ENCODE results near the gene SCAF11.
"Not testable (repeated sequence)": the region's sequence is repeated elsewhere in the genome, so short reads cannot be mapped to it uniquely, and the experiment has no call there.

SCAF11 gene, protein sequence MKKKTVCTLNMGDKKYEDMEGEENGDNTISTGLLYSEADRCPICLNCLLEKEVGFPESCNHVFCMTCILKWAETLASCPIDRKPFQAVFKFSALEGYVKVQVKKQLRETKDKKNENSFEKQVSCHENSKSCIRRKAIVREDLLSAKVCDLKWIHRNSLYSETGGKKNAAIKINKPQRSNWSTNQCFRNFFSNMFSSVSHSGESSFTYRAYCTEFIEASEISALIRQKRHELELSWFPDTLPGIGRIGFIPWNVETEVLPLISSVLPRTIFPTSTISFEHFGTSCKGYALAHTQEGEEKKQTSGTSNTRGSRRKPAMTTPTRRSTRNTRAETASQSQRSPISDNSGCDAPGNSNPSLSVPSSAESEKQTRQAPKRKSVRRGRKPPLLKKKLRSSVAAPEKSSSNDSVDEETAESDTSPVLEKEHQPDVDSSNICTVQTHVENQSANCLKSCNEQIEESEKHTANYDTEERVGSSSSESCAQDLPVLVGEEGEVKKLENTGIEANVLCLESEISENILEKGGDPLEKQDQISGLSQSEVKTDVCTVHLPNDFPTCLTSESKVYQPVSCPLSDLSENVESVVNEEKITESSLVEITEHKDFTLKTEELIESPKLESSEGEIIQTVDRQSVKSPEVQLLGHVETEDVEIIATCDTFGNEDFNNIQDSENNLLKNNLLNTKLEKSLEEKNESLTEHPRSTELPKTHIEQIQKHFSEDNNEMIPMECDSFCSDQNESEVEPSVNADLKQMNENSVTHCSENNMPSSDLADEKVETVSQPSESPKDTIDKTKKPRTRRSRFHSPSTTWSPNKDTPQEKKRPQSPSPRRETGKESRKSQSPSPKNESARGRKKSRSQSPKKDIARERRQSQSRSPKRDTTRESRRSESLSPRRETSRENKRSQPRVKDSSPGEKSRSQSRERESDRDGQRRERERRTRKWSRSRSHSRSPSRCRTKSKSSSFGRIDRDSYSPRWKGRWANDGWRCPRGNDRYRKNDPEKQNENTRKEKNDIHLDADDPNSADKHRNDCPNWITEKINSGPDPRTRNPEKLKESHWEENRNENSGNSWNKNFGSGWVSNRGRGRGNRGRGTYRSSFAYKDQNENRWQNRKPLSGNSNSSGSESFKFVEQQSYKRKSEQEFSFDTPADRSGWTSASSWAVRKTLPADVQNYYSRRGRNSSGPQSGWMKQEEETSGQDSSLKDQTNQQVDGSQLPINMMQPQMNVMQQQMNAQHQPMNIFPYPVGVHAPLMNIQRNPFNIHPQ (N-terminal part only)

DNA sequence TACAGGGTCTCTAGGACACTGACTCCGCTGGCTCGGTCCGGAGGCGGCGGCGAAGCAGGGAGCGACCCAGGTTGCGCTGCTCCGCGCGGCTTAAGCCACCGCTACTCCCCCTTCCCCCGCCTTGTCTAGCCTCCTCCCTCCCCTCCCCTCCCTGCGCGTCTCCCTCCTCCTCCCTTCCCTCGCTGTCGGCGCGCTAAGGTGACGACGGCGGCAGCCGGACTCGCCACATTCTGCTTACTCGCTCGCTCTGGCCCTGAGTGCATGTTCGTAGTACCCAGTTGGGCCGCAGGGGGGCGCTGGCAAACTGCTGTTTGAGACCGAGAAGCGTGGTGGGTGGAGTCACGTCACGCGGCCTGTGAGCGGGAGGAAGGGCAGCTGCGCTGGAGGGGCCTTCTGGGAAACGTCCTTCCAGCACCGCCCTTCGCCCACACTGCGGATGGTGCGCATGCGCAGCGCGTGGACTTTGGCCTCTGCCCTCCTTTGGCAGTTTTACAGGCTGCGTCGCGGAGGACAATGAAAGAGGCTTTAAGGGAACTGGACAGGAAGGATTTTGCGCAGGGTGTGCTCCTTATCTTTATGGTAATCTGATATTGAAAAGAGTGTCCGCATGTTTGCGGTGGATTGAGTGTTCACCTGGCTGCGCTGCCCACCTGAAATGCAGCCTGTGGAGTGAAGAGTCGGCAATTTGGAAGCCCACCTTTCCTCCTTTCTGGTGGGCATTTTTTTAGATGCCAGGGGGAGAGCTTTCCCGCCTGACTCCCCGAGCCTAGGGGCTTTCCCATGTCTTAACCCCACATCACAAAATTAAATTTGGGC lies at the start of gene SCAF11:
SCAF11 (minus strand) TSS at position 107 of the 816 bp plus-strand sequence. CDS start 26,407 bp downstream, outside the sequence.
- Mint-ChIP-seq H3K27ac (peak within 1 kb of the TSS; percentile 100), H3K4me3 (peak within 1 kb of the TSS; percentile 100), H3K9me3 (ENCODE audit: low read depth) (no peaks in the 10 kb centered on the region), H3K4me1 (ENCODE audit: low read depth) (peaks cover 53% of the 10 kb centered on the region), H3K36me3 (peaks cover 14% of the 10 kb centered on the region), H3K27me3 (no peaks in the 10 kb centered on the region)

DNA sequence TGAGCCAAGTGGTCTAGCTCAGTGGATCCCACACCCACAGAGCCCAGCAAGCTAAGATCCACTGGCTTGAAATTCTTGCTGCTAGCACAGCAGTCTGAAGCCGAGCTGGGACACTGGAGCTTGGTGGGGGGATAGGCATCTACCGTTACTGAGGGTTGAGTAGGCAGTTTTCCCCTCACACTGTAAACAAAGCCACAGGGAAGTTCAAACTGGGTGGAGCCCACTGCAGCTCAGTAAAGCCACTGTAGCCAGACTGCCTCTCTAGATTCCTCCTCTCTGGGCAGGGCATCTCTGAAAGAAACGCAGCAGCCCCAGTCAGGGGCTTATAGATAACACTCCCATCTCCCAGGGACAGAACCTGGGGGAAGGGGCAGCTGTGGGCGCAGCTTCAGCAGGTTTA lies 46.7 kb upstream of the SCAF11 start:
- H3K27ac Mint-ChIP-seq; H3K9me3 Mint-ChIP-seq (ENCODE audit: low read depth); H3K4me3 Mint-ChIP-seq; H3K4me1 Mint-ChIP-seq (ENCODE audit: low read depth); H3K27me3 Mint-ChIP-seq; H3K36me3 Mint-ChIP-seq: not testable (repeated sequence)

DNA sequence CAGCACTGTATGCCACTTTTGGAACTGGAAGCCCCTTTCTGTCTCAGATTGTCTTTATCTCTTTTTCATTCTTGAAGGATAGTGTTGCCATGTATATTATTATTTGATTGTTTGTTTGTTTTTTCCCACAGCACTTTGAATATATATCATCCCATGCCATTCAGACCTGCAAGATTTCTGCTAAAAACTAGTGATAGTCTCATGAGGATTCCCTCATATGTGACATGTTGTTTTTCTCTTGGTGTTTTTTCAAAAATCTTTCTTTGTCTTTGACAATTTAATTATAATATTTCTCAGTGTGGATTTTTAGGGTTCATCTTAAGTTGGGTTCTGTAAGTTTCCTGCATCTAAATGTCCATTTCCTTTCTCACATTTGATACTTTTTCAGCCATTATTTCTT lies 36.8 kb upstream of the SCAF11 start:
- Mint-ChIP-seq H3K4me1 (ENCODE audit: low read depth) (no peaks in the 10 kb centered on the region), H3K9me3 (ENCODE audit: low read depth) (peaks cover 19% of the 10 kb centered on the region), H3K36me3 (peaks cover 22% of the 10 kb centered on the region)

DNA sequence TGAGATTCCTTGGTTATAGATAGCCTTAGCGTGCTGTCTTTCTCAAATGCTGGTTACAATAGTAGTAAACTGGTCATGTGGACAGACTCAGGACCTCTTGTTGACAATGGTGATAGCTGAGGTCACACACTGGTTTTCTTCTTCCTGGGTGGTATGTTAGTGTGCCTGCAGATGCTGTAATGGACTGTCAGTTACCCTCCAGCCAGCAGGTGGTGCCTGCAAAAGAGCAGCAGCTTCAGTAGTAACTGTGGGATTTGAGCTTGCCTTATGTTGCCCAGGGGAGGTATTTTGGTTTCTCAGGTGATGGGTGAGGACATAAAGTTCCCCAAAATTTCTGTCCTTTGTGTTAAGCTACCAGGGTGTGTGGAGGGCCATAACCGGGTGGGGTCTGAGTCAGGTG lies 33.7 kb upstream of the SCAF11 start:
- Mint-ChIP-seq H3K27me3 (peaks cover 4% of the 10 kb centered on the region), H3K27ac (no peak overlapping the region), H3K4me1 (ENCODE audit: low read depth) (no peaks in the 10 kb centered on the region), H3K9me3 (ENCODE audit: low read depth) (peaks cover 28% of the 10 kb centered on the region), H3K36me3 (peaks cover 27% of the 10 kb centered on the region), H3K4me3 (no peak overlapping the region)

More for the DNA sequence above, 36.8 kb upstream of the SCAF11 start:
- H3K27me3 Mint-ChIP-seq, result no peaks in the 10 kb centered on the region
- H3K27ac Mint-ChIP-seq, result no peak overlapping the region
- no peak overlapping the region for H3K4me3 Mint-ChIP-seq

DNA sequence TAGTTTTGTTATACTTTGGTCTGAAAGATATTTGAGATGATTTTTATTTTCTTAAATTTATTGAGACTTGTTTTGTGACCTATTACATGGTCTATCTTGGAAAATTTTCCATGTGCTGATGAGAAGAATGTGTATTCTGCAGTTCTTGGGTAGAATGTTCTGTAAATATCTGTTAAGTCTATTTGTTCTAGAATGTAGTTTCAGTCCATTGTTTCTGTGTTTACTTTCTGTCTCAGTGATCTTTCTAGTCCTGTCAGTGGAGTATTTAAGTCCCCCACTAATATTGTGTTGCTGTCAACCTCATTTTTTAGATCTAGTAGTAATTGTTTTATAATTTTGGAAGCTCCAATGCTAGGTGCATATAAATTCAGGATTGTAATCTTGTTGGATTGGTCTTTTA lies 30.4 kb upstream of the SCAF11 start:
- H3K4me1 Mint-ChIP-seq (ENCODE audit: low read depth), result no peaks in the 10 kb centered on the region
- H3K4me3 Mint-ChIP-seq, result no peak overlapping the region
- peaks cover 16% of the 10 kb centered on the region for H3K36me3 Mint-ChIP-seq
- H3K9me3 Mint-ChIP-seq (ENCODE audit: low read depth), result peaks cover 13% of the 10 kb centered on the region
- H3K27ac Mint-ChIP-seq, result no peak overlapping the region
- peaks cover 4% of the 10 kb centered on the region for H3K27me3 Mint-ChIP-seq

DNA sequence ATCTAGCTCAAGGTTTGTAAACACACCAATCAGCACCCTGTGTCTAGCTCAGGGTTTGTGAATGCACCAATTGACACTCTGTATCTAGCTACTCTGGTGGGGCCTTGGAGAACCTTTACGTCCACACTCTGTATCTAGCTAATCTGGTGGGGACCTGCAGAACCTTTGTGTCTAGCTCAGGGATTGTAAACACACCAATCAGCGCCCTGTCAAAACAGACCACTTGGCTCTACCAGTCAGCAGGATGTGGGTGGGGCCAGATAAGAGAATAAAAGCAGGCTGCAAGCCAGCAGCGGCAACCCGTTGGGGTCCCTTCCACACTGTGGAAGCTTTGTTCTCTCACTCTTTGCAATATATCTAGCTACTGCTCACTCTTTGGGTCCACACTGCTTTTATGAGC lies 28.3 kb upstream of the SCAF11 start:
- H3K36me3 Mint-ChIP-seq; H3K27ac Mint-ChIP-seq; H3K4me1 Mint-ChIP-seq (ENCODE audit: low read depth); H3K27me3 Mint-ChIP-seq; H3K4me3 Mint-ChIP-seq: not testable (repeated sequence)
- H3K9me3 Mint-ChIP-seq (ENCODE audit: low read depth), result peaks cover 13% of the 10 kb centered on the region

DNA sequence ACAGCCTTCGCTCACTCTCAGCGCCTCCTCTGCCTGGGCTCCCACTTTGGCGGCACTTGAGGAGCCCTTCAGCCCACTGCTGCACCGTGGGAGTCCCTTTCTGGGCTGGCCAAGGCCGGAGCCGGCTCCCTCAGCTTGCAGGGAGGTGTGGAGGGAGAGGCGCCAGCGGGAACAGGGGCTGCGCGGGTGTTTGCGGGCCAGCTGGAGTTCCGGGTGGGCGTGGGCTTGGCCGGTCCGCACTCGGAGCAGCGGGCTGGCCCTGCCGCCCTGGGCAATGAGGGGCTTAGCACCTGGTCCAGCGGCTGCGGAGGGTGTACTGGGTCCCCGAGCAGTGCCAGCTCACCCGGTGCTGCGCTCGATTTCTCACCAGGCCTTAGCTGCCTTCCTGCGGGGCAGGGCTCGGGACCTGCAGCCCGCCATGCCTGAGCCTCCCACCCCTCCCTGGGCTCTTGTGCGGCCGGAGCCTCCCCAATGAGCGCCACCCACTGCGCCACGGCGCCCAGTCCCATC lies 27.5 kb upstream of the SCAF11 start:
- H3K4me3 Mint-ChIP-seq; H3K36me3 Mint-ChIP-seq; H3K27ac Mint-ChIP-seq; H3K4me1 Mint-ChIP-seq (ENCODE audit: low read depth); H3K27me3 Mint-ChIP-seq: not testable (repeated sequence)
- H3K9me3 Mint-ChIP-seq (ENCODE audit: low read depth), result peaks cover 13% of the 10 kb centered on the region

DNA sequence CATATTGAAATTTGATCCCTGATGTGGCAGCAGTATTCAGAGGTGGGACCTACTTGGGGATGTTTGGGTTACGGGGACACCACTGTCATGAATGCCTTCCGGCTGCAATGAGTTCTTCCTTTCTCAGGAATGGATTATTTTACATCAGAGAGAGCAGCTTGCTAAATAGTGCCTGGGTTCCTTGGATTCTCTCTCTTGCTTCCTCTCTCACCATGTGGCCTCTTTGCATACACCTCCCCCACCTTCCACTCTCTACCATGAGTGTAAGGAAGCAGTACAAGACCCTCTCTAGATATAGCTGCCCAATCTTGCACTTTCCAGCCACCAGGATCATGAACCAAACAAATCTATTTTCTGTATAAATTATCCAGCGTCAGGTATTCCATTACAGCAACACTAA lies 15.4 kb upstream of the SCAF11 start:
- Mint-ChIP-seq H3K4me3 (no peak overlapping the region), H3K27ac (no peak overlapping the region), H3K27me3 (no peaks in the 10 kb centered on the region), H3K36me3 (no peaks in the 10 kb centered on the region), H3K4me1 (ENCODE audit: low read depth) (no peaks in the 10 kb centered on the region), H3K9me3 (ENCODE audit: low read depth) (no peaks in the 10 kb centered on the region)

DNA sequence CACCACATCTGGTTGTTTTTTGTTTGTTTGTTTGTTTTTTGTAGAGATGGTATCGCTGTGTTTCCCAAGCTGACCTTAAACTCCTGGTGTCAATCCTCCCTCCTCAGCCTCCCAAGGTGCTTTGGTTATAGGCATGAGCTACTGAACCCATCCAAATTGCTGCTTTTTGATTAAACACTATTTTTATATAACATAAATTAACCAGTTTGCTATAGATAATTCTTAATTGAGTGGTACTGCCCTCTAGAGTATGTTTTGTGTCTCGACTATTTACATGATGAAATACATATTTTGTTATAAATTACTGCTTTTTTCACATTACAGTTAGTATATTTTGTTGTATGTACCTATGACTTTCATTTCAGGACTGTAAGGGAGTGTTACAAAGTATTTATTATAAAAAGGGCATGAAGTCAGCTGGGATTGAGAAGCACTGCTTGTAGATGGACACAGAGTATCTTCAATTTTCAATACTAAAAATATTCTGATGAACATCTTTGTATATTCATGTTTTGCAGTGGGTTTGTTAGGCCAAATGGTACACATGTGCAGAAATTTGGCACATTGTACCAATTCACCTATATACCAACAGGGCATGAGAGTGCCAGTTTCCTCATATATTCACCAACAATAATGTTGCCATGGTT lies 14.9 kb upstream of the SCAF11 start:
- no peak overlapping the region for H3K27ac Mint-ChIP-seq
- H3K4me3 Mint-ChIP-seq, result no peak overlapping the region
- H3K36me3 Mint-ChIP-seq, result no peaks in the 10 kb centered on the region
- H3K4me1 Mint-ChIP-seq (ENCODE audit: low read depth), result no peaks in the 10 kb centered on the region
- no peaks in the 10 kb centered on the region for H3K27me3 Mint-ChIP-seq
- H3K9me3 Mint-ChIP-seq (ENCODE audit: low read depth), result no peaks in the 10 kb centered on the region

DNA sequence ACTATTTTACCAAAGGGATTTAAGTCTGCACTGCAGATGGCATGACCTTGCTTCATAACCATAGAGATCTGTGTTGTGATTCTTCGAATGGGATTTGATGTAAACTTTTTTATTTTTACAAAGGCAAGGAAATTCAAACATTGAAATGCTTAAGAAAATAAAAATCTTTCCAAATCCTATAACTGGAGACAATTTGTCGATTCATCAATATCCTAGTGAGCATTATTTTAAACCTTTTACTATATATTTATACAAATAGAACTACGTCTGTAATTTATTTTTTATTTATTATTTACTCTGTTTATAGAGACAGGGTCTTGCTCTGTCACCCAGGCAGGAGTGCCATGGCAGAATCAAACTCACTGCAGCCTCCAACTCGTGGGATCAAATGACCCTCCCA lies 14.3 kb upstream of the SCAF11 start:
- Mint-ChIP-seq H3K27me3 (no peaks in the 10 kb centered on the region), H3K36me3 (no peaks in the 10 kb centered on the region), H3K27ac (no peak overlapping the region), H3K4me3 (no peak overlapping the region), H3K9me3 (ENCODE audit: low read depth) (no peaks in the 10 kb centered on the region), H3K4me1 (ENCODE audit: low read depth) (no peaks in the 10 kb centered on the region)

DNA sequence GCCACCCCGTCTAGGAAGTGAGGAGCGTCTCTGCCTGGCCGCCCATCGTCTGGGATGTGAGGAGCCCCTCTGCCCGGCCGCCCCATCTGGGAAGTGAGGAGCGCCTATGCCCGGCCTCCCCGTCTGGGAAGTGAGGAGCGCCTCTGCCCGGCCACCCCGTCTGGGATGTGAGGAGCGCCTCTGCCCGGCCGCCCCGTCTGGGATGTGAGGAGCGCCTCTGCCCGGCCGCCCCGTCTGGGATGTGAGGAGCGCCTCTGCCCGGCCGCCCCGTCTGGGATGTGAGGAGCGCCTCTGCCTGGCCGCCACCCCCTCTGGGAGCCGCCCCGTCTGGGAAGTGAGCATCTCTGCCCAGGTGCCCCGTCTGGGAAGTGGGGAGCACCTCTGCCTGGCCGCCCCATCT lies 9.7 kb upstream of the SCAF11 start:
- H3K9me3 Mint-ChIP-seq (ENCODE audit: low read depth), result not testable (repeated sequence)

DNA sequence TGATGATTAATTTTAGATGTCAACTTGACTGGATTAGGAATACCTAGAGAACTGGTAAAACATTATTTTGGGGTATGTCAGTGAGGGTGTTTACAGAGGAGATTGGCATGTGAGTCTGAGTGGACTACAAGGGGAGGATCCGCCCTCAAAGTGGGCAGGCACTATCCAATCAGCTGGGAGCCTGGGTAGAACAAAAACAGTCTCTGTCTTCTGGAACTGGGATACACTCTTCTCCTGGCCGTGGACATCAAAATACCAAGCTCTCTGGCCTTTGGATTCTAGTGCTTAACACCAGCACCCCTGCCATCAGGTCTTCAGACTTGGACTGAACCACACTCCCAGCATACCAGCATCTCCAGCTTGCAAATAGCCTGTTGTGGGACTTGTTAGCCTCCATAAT lies 4.4 kb upstream of the SCAF11 start:
- no peak overlapping the region for H3K27ac Mint-ChIP-seq
- no peaks in the 10 kb centered on the region for H3K9me3 Mint-ChIP-seq (ENCODE audit: low read depth)
- H3K4me1 Mint-ChIP-seq (ENCODE audit: low read depth), result peaks cover 17% of the 10 kb centered on the region
- no peak overlapping the region for H3K4me3 Mint-ChIP-seq
- H3K27me3 Mint-ChIP-seq, result no peaks in the 10 kb centered on the region
- no peaks in the 10 kb centered on the region for H3K36me3 Mint-ChIP-seq

More for the DNA sequence above, 9.7 kb upstream of the SCAF11 start:
- not testable (repeated sequence) for H3K4me3 Mint-ChIP-seq; H3K27ac Mint-ChIP-seq; H3K4me1 Mint-ChIP-seq (ENCODE audit: low read depth); H3K36me3 Mint-ChIP-seq; H3K27me3 Mint-ChIP-seq

DNA sequence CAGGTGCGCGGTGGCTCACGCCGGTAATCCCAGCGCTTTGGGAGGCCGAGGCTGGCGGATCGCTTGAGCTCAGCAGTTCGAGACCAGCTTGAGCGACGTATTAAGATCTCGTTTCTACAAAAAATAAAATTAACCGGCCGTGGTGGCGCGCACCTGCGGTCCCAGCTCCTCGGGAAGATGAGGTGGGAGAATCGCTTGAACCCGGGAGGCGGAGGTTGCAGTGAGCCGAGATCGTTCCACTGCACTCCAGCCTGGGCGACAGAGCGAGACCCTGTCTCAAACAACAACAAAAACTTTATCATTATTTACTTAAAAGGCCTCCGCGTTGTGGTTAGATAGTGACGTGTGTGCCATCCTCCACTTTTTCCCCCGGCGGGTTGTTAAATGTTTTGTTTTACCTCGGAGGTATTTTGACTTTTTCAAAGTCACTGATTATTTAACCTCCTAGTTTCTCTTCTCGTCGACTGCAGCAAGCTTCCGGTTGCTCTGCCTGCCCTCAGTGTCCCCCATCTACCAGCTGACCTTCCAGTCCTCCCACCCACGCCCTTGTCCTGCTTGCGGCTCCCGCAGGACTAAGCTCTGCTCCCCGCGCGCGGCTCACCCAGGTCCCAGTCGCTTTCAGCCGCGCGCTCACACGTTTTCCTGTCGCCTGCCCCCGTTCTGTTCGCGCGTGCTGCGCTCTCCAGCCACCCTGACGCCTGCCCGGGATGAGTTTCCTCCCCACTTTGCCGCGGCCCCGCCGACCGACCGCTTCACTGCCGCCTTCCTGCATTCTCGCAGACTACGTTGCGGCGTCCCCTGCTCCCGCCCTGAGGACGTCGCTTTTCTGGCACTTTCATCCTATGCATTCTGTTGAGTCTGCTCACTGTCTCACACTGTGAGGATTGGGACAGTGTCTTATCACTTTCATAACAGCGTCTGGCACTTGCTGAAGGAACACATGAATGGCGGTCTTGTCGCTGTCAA lies 1.2 kb upstream of the SCAF11 start:
- peak overlapping the region; percentile 100 for H3K4me3 Mint-ChIP-seq
- H3K27ac Mint-ChIP-seq, result peak overlapping the region; percentile 100
- H3K36me3 Mint-ChIP-seq, result peaks cover 8% of the 10 kb centered on the region
- no peaks in the 10 kb centered on the region for H3K27me3 Mint-ChIP-seq
- peaks cover 44% of the 10 kb centered on the region for H3K4me1 Mint-ChIP-seq (ENCODE audit: low read depth)
- no peaks in the 10 kb centered on the region for H3K9me3 Mint-ChIP-seq (ENCODE audit: low read depth)
